Erythroblast (primary cell): Measurements from ENCODE around the gene MRPS10.
"Not testable (repeated sequence)": the region's sequence is repeated elsewhere in the genome, so short reads cannot be mapped to it uniquely, and the experiment has no call there.

Experiments
- DNase-seq, 2 experiments: peaks; one replicate each; lab custom pipeline; 2025; lab: John Stamatoyannopoulos, UW
- GATA1 ChIP-seq: IDR thresholded peaks from 2 replicates; pipeline ENCODE4 v1.6.1; 2011; ENCODE audit warnings: low read depth, mild to moderate bottlenecking, control low read depth, low read length, moderate library complexity
- POLR2A ChIP-seq: IDR thresholded peaks from 2 replicates; pipeline ENCODE4 v1.6.1; 2011; ENCODE audit warnings: mild to moderate bottlenecking, low read length

The MRPS10 gene

DNA sequence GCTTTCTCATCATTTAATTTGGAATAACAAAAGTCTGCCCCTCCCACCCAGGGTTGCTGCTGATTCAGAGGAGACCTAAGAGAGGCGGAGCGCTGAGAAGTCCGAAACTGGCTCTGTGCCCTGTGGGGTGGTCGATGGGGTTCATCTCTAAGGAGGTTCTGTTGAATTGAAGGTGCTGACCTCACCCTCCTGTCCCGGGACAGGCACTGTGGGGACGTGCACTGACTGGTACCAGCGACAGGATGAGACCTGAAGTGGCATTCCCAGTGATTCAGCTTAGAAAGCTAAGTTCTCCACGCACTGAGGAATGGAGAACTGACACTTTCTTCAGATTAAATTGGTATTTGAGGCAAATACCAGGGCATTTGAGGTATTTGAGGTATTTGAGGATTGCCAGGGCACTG is 24.2 kb downstream of the MRPS10 start:
- TF ChIP-seq GATA1 (no peak), POLR2A (no peak)
- no peak for DNase-seq

DNA sequence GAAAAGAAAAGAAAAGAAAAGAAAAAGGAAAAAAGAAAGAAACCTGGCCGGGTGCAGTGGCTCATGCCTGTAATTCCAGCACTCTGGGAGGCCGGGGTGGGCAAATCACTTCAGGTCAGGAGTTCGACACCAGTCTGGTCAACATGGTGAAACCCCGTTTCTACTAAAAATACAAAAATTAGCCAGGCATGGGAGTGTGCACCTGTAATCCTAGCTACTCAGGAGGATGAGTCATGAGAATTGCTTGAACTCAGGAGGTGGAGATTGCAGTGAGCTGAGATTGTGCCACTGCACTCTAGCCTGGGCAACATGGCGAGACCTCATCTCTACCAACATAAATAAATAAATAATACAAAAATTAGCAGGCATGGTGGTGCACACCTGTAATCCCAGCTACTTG is 25.3 kb downstream of the MRPS10 start:
- not testable (repeated sequence) for DNase-seq

DNA sequence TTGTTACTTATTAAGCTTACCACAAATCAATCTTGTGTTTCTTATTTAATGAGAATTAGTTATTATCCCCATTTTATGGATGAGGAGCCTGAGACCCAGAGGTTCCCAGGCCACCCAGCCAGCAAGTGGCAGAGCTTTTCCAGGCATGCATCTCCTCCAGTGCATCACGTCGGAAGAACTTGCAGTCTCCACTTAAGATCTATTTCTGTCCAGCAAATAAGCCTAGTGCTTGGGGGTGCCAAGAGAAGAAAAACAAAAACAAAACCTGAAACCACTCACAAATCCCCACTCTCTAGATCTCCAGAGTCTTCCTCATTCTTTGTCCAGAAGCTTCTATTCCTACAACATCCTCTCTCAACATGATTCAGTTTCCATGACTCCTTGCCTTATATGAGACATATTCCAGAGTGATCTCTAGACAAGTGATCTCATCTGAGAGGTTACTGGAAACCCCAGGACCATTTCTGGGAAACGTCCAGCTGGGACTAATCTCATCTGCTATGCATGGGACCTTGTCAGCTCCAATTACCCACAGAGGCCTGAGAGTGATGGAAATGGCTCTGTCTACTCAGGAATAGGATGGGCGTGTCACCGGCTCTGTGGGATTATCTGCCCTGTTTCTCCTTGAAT is 27.0 kb downstream of the MRPS10 start:
- TF ChIP-seq POLR2A = no peak
- no peak for TF ChIP-seq GATA1
- DNase-seq = no peak

DNA sequence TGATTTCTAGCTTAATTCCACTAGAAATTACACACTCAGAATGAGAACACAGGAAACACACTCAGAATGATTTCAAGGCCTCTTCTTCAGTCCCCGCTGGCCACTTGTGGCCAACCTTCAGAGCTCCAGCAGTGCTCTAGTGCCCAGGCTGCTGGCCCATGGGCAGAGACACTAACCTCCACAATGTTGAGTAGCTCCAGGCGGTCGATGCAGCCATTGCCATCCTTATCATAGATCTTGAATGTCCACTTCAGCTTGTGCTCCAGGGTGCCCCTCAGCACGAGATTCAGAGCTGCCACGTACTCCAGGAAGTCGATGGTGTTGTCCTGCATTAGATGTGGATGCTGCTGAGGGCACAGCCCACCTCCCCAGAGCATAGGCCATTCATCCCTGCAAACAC is 29.3 kb downstream of the MRPS10 start:
- no peak for DNase-seq

DNA sequence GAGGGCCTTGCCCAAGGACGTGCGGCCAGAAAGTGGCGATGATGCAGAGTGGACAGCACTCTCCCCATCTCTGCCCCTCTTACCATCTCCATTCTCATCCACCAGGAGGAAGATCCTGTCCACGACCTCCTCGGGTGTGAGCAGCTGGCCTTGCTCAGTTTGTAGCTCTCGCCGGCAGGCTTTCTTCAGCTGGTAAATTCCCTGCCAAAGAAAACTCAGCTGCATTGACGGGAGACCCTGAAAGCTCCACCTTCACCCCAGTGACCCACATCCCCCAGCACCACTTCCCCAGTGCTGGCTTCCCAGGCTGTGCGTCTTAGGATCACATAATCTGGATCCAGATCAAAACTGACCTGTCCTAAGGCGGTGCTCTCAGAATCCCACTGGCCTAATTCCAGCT is 32.1 kb downstream of the MRPS10 start:
- no peak for TF ChIP-seq POLR2A
- no peak for TF ChIP-seq GATA1
- DNase-seq = no peak

More for the DNA sequence above, 29.3 kb downstream of the MRPS10 start:
- TF ChIP-seq POLR2A = no peak
- no peak for TF ChIP-seq GATA1

DNA sequence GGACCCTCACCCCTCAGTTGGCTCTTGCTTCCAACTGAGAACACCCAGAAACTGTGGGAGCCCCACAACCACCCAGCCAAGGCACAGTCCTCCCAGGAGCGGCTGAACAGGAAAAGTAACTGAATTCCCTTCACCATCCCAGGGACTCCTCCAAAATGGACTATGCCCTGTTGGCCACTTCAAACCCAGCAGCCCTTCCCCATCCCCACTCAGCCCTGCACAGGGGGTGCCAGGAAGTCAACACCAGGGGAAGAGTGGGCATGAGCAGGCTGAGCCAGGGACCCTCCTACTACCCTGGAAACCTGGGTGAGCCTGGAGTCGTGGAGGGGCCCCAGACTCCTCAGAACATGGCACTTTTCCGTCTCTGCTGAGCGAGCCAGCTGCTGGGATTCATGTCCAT is 33.2 kb downstream of the MRPS10 start:
- TF ChIP-seq GATA1 (no peak), POLR2A (no peak)
- no peak for DNase-seq

DNA sequence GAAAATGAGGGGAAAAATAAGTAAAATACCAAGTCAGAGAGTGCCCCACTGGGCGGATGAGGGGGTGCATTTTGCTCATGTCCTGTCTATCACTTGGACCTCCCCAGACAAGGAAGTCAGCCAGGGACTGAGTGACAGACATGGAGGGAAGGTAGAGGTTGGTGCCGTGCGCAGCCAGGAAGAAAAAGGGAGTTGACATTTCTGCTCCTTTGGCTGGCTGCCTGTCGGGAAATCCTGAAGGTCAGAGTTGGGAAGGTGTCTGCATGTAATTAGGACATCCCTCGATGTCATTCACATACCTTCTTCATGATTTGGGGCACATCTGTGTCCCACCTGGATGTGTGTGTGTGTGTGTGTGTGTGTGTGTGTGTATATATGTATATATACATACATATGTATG is 35.6 kb downstream of the MRPS10 start:
- TF ChIP-seq POLR2A (no peak), GATA1 (no peak)

DNA sequence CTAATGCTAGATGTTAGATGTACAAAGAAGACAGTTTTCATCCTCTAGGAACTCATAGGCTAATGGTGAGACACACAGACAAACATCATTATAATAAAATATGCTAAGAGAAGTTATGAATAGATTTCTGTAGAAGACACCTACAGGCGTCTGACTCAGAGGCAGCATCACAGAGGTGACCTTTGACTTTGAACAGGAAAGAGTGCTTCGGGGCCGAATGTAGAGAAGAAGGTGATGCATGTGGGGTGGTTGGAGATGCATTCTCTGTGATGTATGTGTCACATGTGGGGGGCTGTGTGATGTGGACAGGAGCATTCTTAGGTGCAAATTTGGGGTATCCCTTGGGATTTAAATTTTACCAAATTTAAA is 37.7 kb downstream of the MRPS10 start:
- TF ChIP-seq POLR2A = no peak
- TF ChIP-seq GATA1 = no peak
- DNase-seq = no peak

More for the DNA sequence above, 35.6 kb downstream of the MRPS10 start:
- no peak for DNase-seq

DNA sequence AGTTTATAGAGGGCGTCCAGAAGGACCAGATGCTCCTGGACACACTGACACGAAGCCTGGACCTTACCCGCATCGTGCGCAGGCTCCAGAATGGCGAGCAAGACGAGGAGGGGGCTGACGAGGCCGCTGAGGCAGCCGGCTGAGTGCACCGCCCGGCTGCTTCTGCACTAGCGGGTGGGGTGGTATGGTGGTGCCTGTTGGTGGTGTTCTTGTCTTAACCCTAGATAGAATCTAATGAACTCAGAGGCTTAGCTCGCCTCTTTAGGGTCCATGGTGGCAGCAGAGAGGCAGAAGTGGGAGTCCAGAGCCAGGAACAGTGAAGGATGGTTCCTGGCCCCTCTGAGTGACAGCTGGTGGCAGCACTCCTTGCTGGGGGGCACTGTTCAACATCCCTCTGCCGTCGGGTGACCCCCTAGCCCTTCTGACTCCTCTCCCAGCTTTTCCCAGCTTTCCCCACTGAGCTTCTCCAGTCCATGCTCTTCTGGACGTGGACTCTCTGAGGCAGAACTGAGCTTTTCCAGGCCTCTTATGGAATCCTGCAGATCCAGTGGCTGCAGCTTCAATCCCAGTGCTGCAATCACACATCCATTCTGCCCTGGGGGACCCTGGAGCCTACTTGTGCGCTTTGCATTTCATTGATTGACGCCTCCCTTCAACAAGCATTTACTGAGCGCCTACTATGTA is 38.3 kb downstream of the MRPS10 start:
- no peak for DNase-seq
- TF ChIP-seq GATA1 = no peak
- TF ChIP-seq POLR2A = no peak

DNA sequence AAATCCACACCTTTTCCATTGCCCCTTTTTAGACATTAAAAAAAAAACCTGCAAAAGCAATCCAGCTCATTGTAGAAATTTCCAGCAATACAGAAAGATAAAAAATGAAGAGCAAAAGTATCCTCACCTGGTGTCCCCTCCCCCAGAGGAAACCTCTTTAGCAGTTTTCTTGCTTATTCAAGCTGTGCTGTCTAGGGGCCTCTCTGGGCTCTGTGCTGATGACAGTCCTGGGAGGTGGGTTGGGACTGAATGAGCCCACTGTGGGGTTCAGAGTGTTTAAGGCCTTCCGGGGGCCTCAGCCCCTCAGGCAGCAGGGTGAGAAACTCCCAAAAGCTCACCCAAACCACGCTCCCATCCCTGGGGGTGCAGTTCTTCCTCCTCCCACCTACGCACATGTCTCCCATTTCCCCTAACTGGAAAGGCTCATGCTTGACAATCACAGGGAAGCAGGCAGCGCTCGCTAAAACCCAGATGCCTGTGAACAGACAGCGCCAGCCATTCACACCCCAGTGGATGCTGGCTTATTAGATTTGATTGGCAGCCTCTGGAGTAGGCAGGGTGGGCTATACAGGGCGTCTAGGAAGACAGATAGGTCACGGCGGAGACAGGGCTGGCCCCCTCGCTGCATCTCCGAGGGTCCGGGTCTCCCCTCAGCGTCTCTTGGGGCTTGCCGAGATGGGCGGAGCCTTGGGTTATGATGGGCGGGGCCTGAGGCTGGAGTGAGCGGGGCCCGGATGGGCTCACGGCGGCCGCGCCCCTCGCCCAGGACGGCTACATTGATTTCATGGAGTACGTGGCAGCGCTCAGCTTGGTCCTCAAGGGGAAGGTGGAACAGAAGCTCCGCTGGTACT is 39.9 kb downstream of the MRPS10 start:
- DNase-seq = no peak
- no peak for TF ChIP-seq POLR2A
- no peak for TF ChIP-seq GATA1

DNA sequence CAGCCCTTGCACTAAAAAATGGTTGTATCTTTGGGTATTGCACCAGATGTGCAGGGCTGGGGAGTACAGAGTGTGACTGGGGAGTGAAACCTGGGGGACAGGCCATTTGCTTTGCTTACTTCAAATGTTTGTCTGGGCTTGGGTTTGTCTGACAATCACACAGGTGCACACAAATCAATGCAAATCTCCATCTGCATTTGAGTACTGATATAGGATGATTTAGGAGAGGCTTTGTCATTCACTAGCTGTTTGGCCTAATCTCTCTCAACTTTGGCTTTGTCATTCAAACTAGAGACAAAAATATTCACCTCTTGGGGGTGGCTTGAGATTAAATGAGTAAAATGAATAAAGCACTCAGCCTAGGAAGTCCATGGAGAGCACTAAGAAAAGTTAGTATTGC is 40.7 kb downstream of the MRPS10 start:
- no peak for DNase-seq
- TF ChIP-seq GATA1 = no peak
- TF ChIP-seq POLR2A = no peak

DNA sequence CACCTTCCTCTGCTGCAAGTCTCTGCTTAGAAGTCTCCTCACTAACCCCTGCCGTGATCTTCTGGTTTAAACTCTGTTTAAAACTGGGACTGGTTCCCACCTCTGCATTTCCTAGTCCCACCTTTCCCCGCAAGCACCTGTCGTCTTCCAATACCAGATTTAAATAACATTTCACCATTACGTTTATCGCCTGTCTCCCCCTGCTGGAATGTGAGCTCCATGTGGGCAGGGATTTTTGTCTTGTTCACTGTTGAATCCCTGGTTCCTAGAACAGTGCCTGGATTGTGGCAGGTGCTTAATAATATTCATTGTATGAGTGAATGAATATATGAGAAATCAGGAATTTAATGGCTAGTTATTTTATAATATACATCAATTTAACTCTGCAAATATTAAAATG is 41.8 kb downstream of the MRPS10 start:
- DNase-seq = peak in 1 of 2 experiments; percentile 14
- no peak for TF ChIP-seq GATA1
- no peak for TF ChIP-seq POLR2A

DNA sequence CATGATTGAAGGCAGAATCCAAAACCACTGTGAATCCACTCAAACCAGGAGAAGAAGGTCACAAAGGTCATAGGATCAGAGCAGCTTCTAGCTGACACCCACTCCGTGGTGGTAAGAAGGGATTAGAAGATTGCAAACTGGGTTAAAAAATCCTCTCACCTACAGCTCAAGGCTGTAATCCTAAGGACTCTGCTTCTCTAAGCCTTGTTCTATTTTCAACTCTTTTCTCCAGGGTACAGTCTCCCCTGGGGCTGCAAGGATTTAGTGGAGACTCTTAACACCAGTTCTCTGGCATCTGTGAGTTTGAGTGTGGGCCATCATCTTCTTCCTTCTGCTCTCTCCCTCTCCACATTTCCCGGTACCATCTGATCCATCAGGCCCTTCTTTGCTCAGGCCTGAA is 44.6 kb downstream of the MRPS10 start, which contains the start of gene GUCA1A:
Gene GUCA1A (plus strand): TSS at position 264 of the 400 bp plus-strand sequence. CDS start 250 bp downstream, outside the sequence.
- TF ChIP-seq POLR2A (no peak), GATA1 (no peak)
- no peak for DNase-seq

DNA sequence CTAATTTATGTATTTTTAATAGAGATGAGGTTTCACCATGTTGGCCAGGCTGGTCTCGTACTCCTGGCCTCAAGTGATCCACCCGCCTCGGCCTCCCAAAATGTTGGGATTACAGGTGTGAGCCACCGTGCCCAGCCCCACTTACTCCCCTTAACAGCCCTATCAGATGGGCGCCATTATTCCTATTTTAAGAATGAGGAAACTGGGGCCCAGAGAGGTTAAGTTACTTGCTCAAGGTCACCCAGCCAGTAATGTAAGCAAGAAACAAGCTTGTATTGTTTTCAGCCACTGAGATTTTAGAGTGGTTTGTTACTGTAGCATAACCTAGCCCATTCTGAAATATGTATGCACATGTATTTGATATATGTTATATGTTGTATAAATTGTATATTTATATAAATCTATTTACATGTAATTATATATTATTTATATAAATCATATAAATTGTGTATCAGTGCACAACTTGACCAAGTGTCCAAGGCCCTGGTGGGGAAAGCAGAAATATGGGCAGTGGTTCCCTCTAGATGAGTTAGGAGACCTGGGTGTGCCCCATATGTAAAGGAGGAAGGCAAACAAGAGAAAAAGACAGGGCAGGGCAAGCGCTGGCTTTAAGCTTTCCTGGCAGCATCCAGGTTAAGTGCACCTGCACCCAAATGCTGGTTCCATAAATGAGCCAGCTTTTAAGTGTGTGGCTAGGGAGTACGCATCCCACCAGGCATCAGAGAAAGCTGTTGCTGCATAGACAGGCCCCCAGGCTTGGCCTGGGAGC is 45.7 kb downstream of the MRPS10 start:
- no peak for DNase-seq
- no peak for TF ChIP-seq GATA1

DNA sequence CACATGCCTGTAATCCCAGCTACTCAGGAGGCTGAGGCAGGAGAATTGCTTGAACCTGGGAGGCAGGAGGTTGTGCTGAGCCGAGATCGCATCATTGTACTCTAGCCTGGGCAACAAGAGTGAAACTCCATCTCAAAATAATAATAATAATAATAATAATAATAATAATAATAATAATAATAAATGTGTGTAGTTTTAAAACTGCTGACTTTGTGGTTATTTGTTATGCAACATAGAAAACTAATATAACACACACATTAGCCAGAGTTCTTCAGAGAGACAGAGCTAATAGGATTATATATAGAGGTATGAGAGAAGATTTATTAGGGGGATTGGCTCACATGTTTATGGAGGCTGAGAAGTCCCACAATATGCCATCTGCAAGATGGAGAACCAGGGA is 47.9 kb downstream of the MRPS10 start:
- not testable (repeated sequence) for DNase-seq
